Measurements from ENCODE around the gene RPGR. TPM values are rescaled to one million over a fixed set of nuclear protein-coding genes. Genes with fewer than 3 reads are reported as not detected.

Gene RPGR
- total RNA-seq, 4 donors from 2014 or later = 30.6 to 84.1 (median 57.1) TPM

- TF ChIP-seq, protein P1, sequence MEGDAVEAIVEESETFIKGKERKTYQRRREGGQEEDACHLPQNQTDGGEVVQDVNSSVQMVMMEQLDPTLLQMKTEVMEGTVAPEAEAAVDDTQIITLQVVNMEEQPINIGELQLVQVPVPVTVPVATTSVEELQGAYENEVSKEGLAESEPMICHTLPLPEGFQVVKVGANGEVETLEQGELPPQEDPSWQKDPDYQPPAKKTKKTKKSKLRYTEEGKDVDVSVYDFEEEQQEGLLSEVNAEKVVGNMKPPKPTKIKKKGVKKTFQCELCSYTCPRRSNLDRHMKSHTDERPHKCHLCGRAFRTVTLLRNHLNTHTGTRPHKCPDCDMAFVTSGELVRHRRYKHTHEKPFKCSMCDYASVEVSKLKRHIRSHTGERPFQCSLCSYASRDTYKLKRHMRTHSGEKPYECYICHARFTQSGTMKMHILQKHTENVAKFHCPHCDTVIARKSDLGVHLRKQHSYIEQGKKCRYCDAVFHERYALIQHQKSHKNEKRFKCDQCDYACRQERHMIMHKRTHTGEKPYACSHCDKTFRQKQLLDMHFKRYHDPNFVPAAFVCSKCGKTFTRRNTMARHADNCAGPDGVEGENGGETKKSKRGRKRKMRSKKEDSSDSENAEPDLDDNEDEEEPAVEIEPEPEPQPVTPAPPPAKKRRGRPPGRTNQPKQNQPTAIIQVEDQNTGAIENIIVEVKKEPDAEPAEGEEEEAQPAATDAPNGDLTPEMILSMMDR (IDR thresholded peaks at IDR 0.05; ENCODE audit: low read depth) = no peak
These were observed 106.6 kb downstream of the RPGR start, which contains the start of gene SRPX for GRCh38 chrX:38220415-38221390. TSS of gene SRPX (minus strand) at chrX:38220871. CDS start at chrX:38220792, 79 bp downstream.

GRCh38 chrX:38220024-38220414, 107.3 kb downstream of the RPGR start:
- TF ChIP-seq, protein P1 (IDR thresholded peaks at IDR 0.05; ENCODE audit: low read depth) = no peak

Small RNA genes within 50 kb of the gene (small RNA-seq; reads per million reads assigned to genes)
- not detected for gene RF00322

Other genes starting within 250 kb of the RPGR start
- gene SRPX, start 106.6 kb downstream of the RPGR start, total RNA-seq = 100 to 1,000 TPM; 307 to 378 (median 349) TPM
- 1 to 10 TPM in 1 of 4 donors, not detected in 3; 2.1 TPM for gene OTC, start 25.1 kb upstream of the RPGR start, total RNA-seq
- gene TSPAN7, start 234.0 kb upstream of the RPGR start, total RNA-seq = 10 to 100 TPM; 13.4 to 47.6 (median 41.5) TPM

Measured in subcutaneous adipose tissue (tissue), 4 donors.